HG03064 (cell line): Measurements from ENCODE around the gene ALPK3.

Experiments used
- ATAC-seq: cut with Tn5 transposase; IDR thresholded peaks from one replicate; pipeline ENCODE4 v1.9.1; 2021; ENCODE audit warnings: low read depth; ENCODE audit not compliant: unreplicated experiment

Gene ALPK3

GRCh38 chr15:84798436-84798946 is 18.7 kb upstream of the ALPK3 start:
- ATAC-seq: no peak

- ATAC-seq: no peak
These were observed 17.5 kb upstream of the ALPK3 start for GRCh38 chr15:84799511-84800187.

- no peak for ATAC-seq
These were observed 16.8 kb upstream of the ALPK3 start for GRCh38 chr15:84800365-84800806.

GRCh38 chr15:84804005-84804900 is 12.9 kb upstream of the ALPK3 start:
- no peak for ATAC-seq

GRCh38 chr15:84805221-84805620 is 11.9 kb upstream of the ALPK3 start:
- ATAC-seq: no peak

- ATAC-seq: no peak
These were observed 9.9 kb upstream of the ALPK3 start for GRCh38 chr15:84807228-84807627.

GRCh38 chr15:84810073-84810840 is 6.9 kb upstream of the ALPK3 start:
- no peak for ATAC-seq

- no peak for ATAC-seq
These were observed 6.0 kb upstream of the ALPK3 start for GRCh38 chr15:84811151-84811550.

GRCh38 chr15:84811828-84812227 is 5.3 kb upstream of the ALPK3 start:
- ATAC-seq: no peak

- ATAC-seq: no peak
These were observed 4.3 kb upstream of the ALPK3 start for GRCh38 chr15:84812842-84813241.

- no peak for ATAC-seq
These were observed 3.7 kb upstream of the ALPK3 start for GRCh38 chr15:84813435-84813834.

GRCh38 chr15:84813931-84814330 is 3.2 kb upstream of the ALPK3 start:
- no peak for ATAC-seq

- ATAC-seq: no peak
These were observed 2.2 kb upstream of the ALPK3 start for GRCh38 chr15:84814916-84815315.

- ATAC-seq: no peak
These were observed 418 bp downstream of the ALPK3 start for GRCh38 chr15:84817466-84818081.

- ATAC-seq: no peak
These were observed 1.3 kb downstream of the ALPK3 start for GRCh38 chr15:84818261-84819131.

GRCh38 chr15:84819291-84819768 is 2.2 kb downstream of the ALPK3 start:
- no peak for ATAC-seq

GRCh38 chr15:84819791-84820190 is 2.6 kb downstream of the ALPK3 start:
- no peak for ATAC-seq

- no peak for ATAC-seq
These were observed 4.4 kb downstream of the ALPK3 start for GRCh38 chr15:84821501-84822021.

GRCh38 chr15:84822653-84823281 is 5.6 kb downstream of the ALPK3 start:
- no peak for ATAC-seq
